Panc1 (cell line): ENCODE data around the gene FAM229A.

ENCODE experiments used
- POLR2AphosphoS5 ChIP-seq: IDR thresholded peaks from 2 replicates; pipeline ENCODE4 v1.6.1; 2012; ENCODE audit warnings: mild to moderate bottlenecking, low read depth, low read length, moderate library complexity
- REST ChIP-seq, 2 experiments: IDR thresholded peaks; 2 replicates each; pipeline ENCODE4 v1.6.1; 2011 to 2012; ENCODE audit warnings: low read depth in 2 of 2, control low read depth in 1 of 2, low read length in 1 of 2, mild to moderate bottlenecking in 1 of 2, moderate library complexity in 1 of 2; ENCODE audit not compliant: insufficient read depth in 1 of 2
- SIN3A ChIP-seq: IDR thresholded peaks from 2 replicates; pipeline ENCODE4 v1.6.1; 2012; ENCODE audit warnings: low read depth, mild to moderate bottlenecking, low read length, moderate library complexity, borderline replicate concordance; ENCODE audit not compliant: insufficient read depth

GRCh38 chr1:32356478-32356877, 5.8 kb downstream of the FAM229A start:
- no peak for TF ChIP-seq SIN3A
- TF ChIP-seq POLR2AphosphoS5 = no peak
- TF ChIP-seq REST (IDR thresholded peaks at IDR 0.05; ENCODE audit: insufficient read depth in 1 of 2, low read depth in 2 of 2, low read length in 1 of 2) = no peak
